Liver (tissue), 9 donors: ENCODE results near the gene CRNN. TPM values are rescaled to one million over a fixed set of nuclear protein-coding genes. Genes with fewer than 3 reads are reported as not detected.

Experiments used
- DNase-seq: peaks from one replicate; pipeline ENCODE4 v3.0.0-alpha.2; 2017; ENCODE audit warnings: low spot score
- H3K27ac ChIP-seq, 2 donors: one replicate each; pipeline ENCODE4 v1.7.0; 2013; ENCODE audit warnings: inconsistent platforms in 2 of 2, low read length in 2 of 2, control low read depth in 1 of 2, low read depth in 1 of 2, mild to moderate bottlenecking in 1 of 2
- H3K27me3 ChIP-seq, 4 donors: one replicate each; pipeline versions ENCODE4 v1.6.1 to v1.7.0; 2013; ENCODE audit warnings: low read length in 3 of 4, inconsistent platforms in 1 of 4, mild to moderate bottlenecking in 1 of 4, moderate library complexity in 1 of 4; ENCODE audit not compliant: control insufficient read depth in 4 of 4, insufficient read depth in 4 of 4
- H3K36me3 ChIP-seq, 4 donors: one replicate each; pipeline versions ENCODE4 v1.6.1 to v1.7.0; 2013; ENCODE audit warnings: low read length in 3 of 4, mild to moderate bottlenecking in 3 of 4, low read depth in 1 of 4, moderate library complexity in 1 of 4; ENCODE audit not compliant: control insufficient read depth in 4 of 4, insufficient read depth in 3 of 4
- H3K4me1 ChIP-seq, 4 donors: one replicate each; pipeline versions ENCODE4 v1.6.1 to v1.7.0; 2013; ENCODE audit warnings: low read length in 3 of 4, mild to moderate bottlenecking in 3 of 4, moderate library complexity in 1 of 4; ENCODE audit not compliant: control insufficient read depth in 4 of 4, insufficient read depth in 4 of 4
- H3K4me3 ChIP-seq, 3 donors: one replicate each; pipeline versions ENCODE4 v1.6.1 to v1.7.0; 2013; ENCODE audit warnings: low read length in 3 of 3, control low read depth in 1 of 3, low read depth in 1 of 3, mild to moderate bottlenecking in 1 of 3
- H3K9ac ChIP-seq, 2 donors: one replicate each; pipeline ENCODE4 v1.7.0; 2013; ENCODE audit warnings: low read length in 2 of 2, mild to moderate bottlenecking in 2 of 2, moderate library complexity in 2 of 2, control low read depth in 1 of 2, low read depth in 1 of 2
- H3K9me3 ChIP-seq, 4 donors: one replicate each; pipeline versions ENCODE4 v1.6.1 to v1.7.0; 2013; ENCODE audit warnings: low read length in 3 of 4; ENCODE audit not compliant: control insufficient read depth in 4 of 4
- ATF3 ChIP-seq: IDR thresholded peaks from 2 replicates; pipeline ENCODE4 v1.6.1; 2016; ENCODE audit warnings: antibody characterized with exemption
- CTCF ChIP-seq: fragments of 150-350 bp; IDR thresholded peaks from 2 replicates; pipeline ENCODE4 v1.5.1; 2017; ENCODE audit warnings: improper control_type of control experiment, low read depth, low read length; ENCODE audit not compliant: missing input control
- EGR1 ChIP-seq, 2 donors: IDR thresholded peaks; 2 replicates each; pipeline ENCODE4 v1.6.1; 2016 to 2018; ENCODE audit warnings: antibody characterized with exemption in 2 of 2, low read depth in 2 of 2
- FOXA1 ChIP-seq: IDR thresholded peaks from 2 replicates; pipeline ENCODE4 v1.6.1; 2016; ENCODE audit warnings: antibody characterized with exemption
- FOXA2 ChIP-seq: IDR thresholded peaks from 2 replicates; pipeline ENCODE4 v1.6.1; 2016; ENCODE audit warnings: antibody characterized with exemption
- GABPA ChIP-seq, 2 donors: IDR thresholded peaks in 1 of 2; conservative IDR thresholded peaks in 1 of 2; 2 replicates each; pipeline ENCODE4 v1.6.1; 2016; ENCODE audit warnings: antibody characterized with exemption in 2 of 2, mild to moderate bottlenecking in 1 of 2, moderate library complexity in 1 of 2
- HNF4A ChIP-seq, 2 donors: conservative IDR thresholded peaks; 2 replicates each; pipeline ENCODE4 v1.6.1; 2016; ENCODE audit warnings: antibody characterized with exemption in 2 of 2, mild to moderate bottlenecking in 2 of 2
- JUND ChIP-seq, 2 donors: IDR thresholded peaks; 2 replicates each; pipeline ENCODE4 v1.6.1; 2016; ENCODE audit warnings: antibody characterized with exemption in 2 of 2
- NR2F2 ChIP-seq: IDR thresholded peaks from 2 replicates; pipeline ENCODE4 v1.6.1; 2016; ENCODE audit warnings: antibody characterized with exemption
- RAD21 ChIP-seq, 2 donors: IDR thresholded peaks; 2 replicates each; pipeline ENCODE4 v1.6.1; 2016; ENCODE audit warnings: antibody characterized with exemption in 2 of 2, mild to moderate bottlenecking in 2 of 2
- REST ChIP-seq: IDR thresholded peaks from 2 replicates; pipeline ENCODE4 v1.6.1; 2016; ENCODE audit warnings: antibody characterized with exemption, mild to moderate bottlenecking
- RXRA ChIP-seq, 2 donors: IDR thresholded peaks; 2 replicates each; pipeline ENCODE4 v1.6.1; 2017 to 2018; ENCODE audit warnings: antibody characterized with exemption in 2 of 2, mild to moderate bottlenecking in 1 of 2
- SP1 ChIP-seq: IDR thresholded peaks from 2 replicates; pipeline ENCODE4 v1.6.1; 2018; ENCODE audit warnings: antibody characterized with exemption, mild to moderate bottlenecking
- TAF1 ChIP-seq: conservative IDR thresholded peaks from 2 replicates; pipeline ENCODE4 v1.6.1; 2016; ENCODE audit warnings: antibody characterized with exemption, mild to moderate bottlenecking
- YY1 ChIP-seq: IDR thresholded peaks from 2 replicates; pipeline ENCODE4 v1.6.1; 2016; ENCODE audit warnings: antibody characterized with exemption, mild to moderate bottlenecking
- WGBS: extraction: QIAGEN DNeasy Blood & Tissue Kit; methylation state at CpG from one replicate; pipeline ENCODE4 v1.1.7; 2013; 5-methylcytosine and 5-hydroxymethylcytosine counted together
- polyA plus RNA-seq, 2 donors: library from polyadenylated mRNA; stranded (reverse) in 1 of 2; unstranded in 1 of 2; fragments of 200-250 nt in 1 of 2; fragments of >200 nt in 1 of 2; fragmentation: Nextera tagmentation in 1 of 2; extraction: Ambion mirVana in 1 of 2; gene quantifications; one replicate each; pipeline versions ENCODE4 v1.2.1 to v1.2.3, GENCODE V29; 2013 to 2015
- total RNA-seq, 2 donors: library from RNA; depleted of rRNA; stranded (reverse); fragments of >200 nt; gene quantifications; one replicate each; pipeline ENCODE4 v1.2.3, GENCODE V29; 2014
- TF ChIP-seq, protein P1 (sequence below): IDR thresholded peaks from 2 replicates; pipeline ENCODE4 v1.6.1; 2016; ENCODE audit warnings: antibody characterized with exemption
- donor health status: healthy.
- donor health status: healthy.
- donor health status: healthy.
- donor health status: healthy.
- donor health status: healthy.

The CRNN gene
- total and polyA plus RNA-seq, 4 donors: 0.05 to 0.22 TPM; not detected in 2

- H3K27ac ChIP-seq: no peak overlapping the region
- TF ChIP-seq HNF4A (conservative IDR thresholded peaks at IDR 0.05): no peak
- no peaks in the 10 kb centered on the region for H3K27me3 ChIP-seq
- H3K36me3 ChIP-seq: no peaks in the 10 kb centered on the region
- no peak overlapping the region for H3K4me3 ChIP-seq
- no peak for DNase-seq
- H3K9ac ChIP-seq: no peak overlapping the region
- H3K9me3 ChIP-seq: no peaks in the 10 kb centered on the region
- 90% methylated on average over 4 of the region's 4 CpGs for WGBS
- no peaks in the 10 kb centered on the region for H3K4me1 ChIP-seq
Observed at GRCh38 chr1:152408664-152409063, 5.4 kb downstream of the CRNN start.

- peaks cover 0 to 7% (median 0%) of the 10 kb centered on the region in 4 donors for H3K27me3 ChIP-seq
- DNase-seq: no peak
- H3K9me3 ChIP-seq: no peaks in the 10 kb centered on the region
- no peaks in the 10 kb centered on the region for H3K36me3 ChIP-seq
- no peak overlapping the region for H3K27ac ChIP-seq
- no peak for TF ChIP-seq RXRA (IDR thresholded peaks at IDR 0.05)
- no peak for TF ChIP-seq HNF4A (conservative IDR thresholded peaks at IDR 0.05)
- TF ChIP-seq, protein P1, sequence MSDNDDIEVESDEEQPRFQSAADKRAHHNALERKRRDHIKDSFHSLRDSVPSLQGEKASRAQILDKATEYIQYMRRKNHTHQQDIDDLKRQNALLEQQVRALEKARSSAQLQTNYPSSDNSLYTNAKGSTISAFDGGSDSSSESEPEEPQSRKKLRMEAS: no peak
- TF ChIP-seq FOXA2: no peak
- TF ChIP-seq GABPA (IDR thresholded peaks at IDR 0.05 in 1 of 2, conservative IDR thresholded peaks at IDR 0.05 in 1 of 2): no peak
- TF ChIP-seq CTCF: peak; percentile 35
- no peak for TF ChIP-seq EGR1 (IDR thresholded peaks at IDR 0.05; ENCODE audit: low read depth in 2 of 2)
- TF ChIP-seq RAD21 (IDR thresholded peaks at IDR 0.05): peak; percentile 32 to 64
- no peak for TF ChIP-seq REST
- H3K4me3 ChIP-seq: no peak overlapping the region
- 54% methylated on average over 8 of the region's 8 CpGs for WGBS
- no peak overlapping the region for H3K9ac ChIP-seq
- H3K4me1 ChIP-seq: no peaks in the 10 kb centered on the region
Observed at GRCh38 chr1:152398812-152399698, 15.0 kb downstream of the CRNN start.

DNA sequence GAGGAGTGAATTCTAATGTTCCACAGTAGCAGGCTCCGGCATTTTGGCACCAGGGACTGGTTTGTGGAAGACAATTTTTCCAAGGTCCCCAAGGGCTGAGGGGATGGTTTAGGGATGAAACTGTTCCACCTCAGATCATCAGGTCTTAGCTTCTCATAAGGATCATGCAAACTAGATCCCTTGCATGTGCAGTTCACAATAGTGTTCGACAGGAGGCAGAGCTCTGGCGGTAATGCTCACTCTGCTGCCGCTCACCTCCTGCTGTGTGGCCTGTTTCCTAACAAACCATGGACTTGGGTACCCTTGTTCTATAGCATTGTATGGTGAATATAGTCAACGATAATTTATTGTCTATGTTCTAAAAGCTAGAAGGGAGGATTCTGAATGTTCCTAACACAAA lies 16.6 kb downstream of the CRNN start:
- no peaks in the 10 kb centered on the region for H3K9me3 ChIP-seq
- WGBS: 69% methylated on average over 5 of the region's 5 CpGs
- no peak overlapping the region for H3K4me3 ChIP-seq
- H3K9ac ChIP-seq: no peak overlapping the region
- no peak for DNase-seq
- no peaks in the 10 kb centered on the region for H3K4me1 ChIP-seq
- peaks cover 0 to 7% (median 0%) of the 10 kb centered on the region in 4 donors for H3K27me3 ChIP-seq
- no peak overlapping the region for H3K27ac ChIP-seq
- H3K36me3 ChIP-seq: no peaks in the 10 kb centered on the region
- no peak for TF ChIP-seq EGR1 (IDR thresholded peaks at IDR 0.05; ENCODE audit: low read depth in 2 of 2)
- no peak for TF ChIP-seq FOXA1
- TF ChIP-seq REST: no peak
- no peak for TF ChIP-seq RXRA (IDR thresholded peaks at IDR 0.05)
- TF ChIP-seq SP1: no peak
- no peak for TF ChIP-seq NR2F2
- TF ChIP-seq HNF4A (conservative IDR thresholded peaks at IDR 0.05): no peak
- TF ChIP-seq GABPA (IDR thresholded peaks at IDR 0.05 in 1 of 2, conservative IDR thresholded peaks at IDR 0.05 in 1 of 2): no peak
- no peak for TF ChIP-seq ATF3
- TF ChIP-seq TAF1: no peak
- TF ChIP-seq RAD21 (IDR thresholded peaks at IDR 0.05): no peak
- no peak for TF ChIP-seq YY1
- TF ChIP-seq, protein P1: no peak
- no peak for TF ChIP-seq JUND (IDR thresholded peaks at IDR 0.05)
